Testis (tissue), 2 donors: Measurements from ENCODE around the gene DCDC2C.

ENCODE experiments used
- CTCF ChIP-seq, 3 experiments: fragments of 450-650 bp in 2 of 3; fragments of 200-600 bp in 1 of 3; sonication (generic) in 1 of 3; IDR thresholded peaks; one replicate each; pipeline ENCODE4 v1.5.1; 2016 to 2019; ENCODE audit warnings: antibody characterized with exemption in 3 of 3, mild to moderate bottlenecking in 2 of 3, moderate library complexity in 1 of 3
- POLR2A ChIP-seq: fragments of 450-650 bp; IDR thresholded peaks from one replicate; pipeline ENCODE4 v1.6.1; 2017; ENCODE audit warnings: antibody characterized with exemption, mild to moderate bottlenecking, moderate library complexity

- no peak for TF ChIP-seq CTCF (IDR thresholded peaks at IDR 0.05)
- TF ChIP-seq POLR2A: no peak
These were observed 33.7 kb upstream of the DCDC2C start for GRCh38 chr2:3669656-3670055.
